ENCODE results near the gene RAMAC.
A peak's percentile ranks its signal among the peaks of the same experiment; 100 is the strongest.
"Not testable (repeated sequence)": the region's sequence is repeated elsewhere in the genome, so short reads cannot be mapped to it uniquely, and the experiment has no call there.

The RAMAC gene

GRCh38 chr15:82969353-82969752 is 16.7 kb upstream of the RAMAC start:
- DNase-seq = no peak

GRCh38 chr15:82970078-82970686 is 15.8 kb upstream of the RAMAC start:
- DNase-seq = no peak

GRCh38 chr15:82970696-82971095 is 15.3 kb upstream of the RAMAC start:
- DNase-seq = no peak

GRCh38 chr15:82971218-82971984 is 14.6 kb upstream of the RAMAC start:
- no peak for DNase-seq

GRCh38 chr15:82972990-82973389 is 13.0 kb upstream of the RAMAC start:
- no peak for DNase-seq

GRCh38 chr15:82977076-82977475 is 8.9 kb upstream of the RAMAC start:
- DNase-seq = no peak

GRCh38 chr15:82978438-82978837 is 7.6 kb upstream of the RAMAC start:
- DNase-seq = no peak

- DNase-seq = no peak
Observed at GRCh38 chr15:82979726-82980125, 6.3 kb upstream of the RAMAC start.

GRCh38 chr15:82980981-82981380 is 5.0 kb upstream of the RAMAC start:
- DNase-seq = no peak

- DNase-seq = no peak
Observed at GRCh38 chr15:82986442-82986780, 401 bp downstream of the RAMAC start.

GRCh38 chr15:82992436-82992998 is 6.5 kb downstream of the RAMAC start:
- DNase-seq = no peak

GRCh38 chr15:82993144-82993543 is 7.1 kb downstream of the RAMAC start:
- DNase-seq = no peak

GRCh38 chr15:82995076-82995475 is 9.1 kb downstream of the RAMAC start:
- DNase-seq = no peak

GRCh38 chr15:82995938-82996337 is 9.9 kb downstream of the RAMAC start:
- no peak for DNase-seq

GRCh38 chr15:82999426-82999825 is 13.4 kb downstream of the RAMAC start:
- DNase-seq = no peak

GRCh38 chr15:82999905-83000671 is 14.1 kb downstream of the RAMAC start:
- DNase-seq = no peak

GRCh38 chr15:83000672-83001031 is 14.6 kb downstream of the RAMAC start:
- not testable (repeated sequence) for DNase-seq

GRCh38 chr15:83010709-83011270 is 24.8 kb downstream of the RAMAC start:
- DNase-seq = peak; percentile 92

GRCh38 chr15:83011271-83012075 is 25.5 kb downstream of the RAMAC start, which contains the start of gene C15orf40:
TSS of gene C15orf40 (minus strand) at chr15:83011639. CDS start at chr15:83011607, 32 bp downstream.
- peak; percentile 94 for DNase-seq

- DNase-seq = no peak
Observed at GRCh38 chr15:83012076-83012426, 26.0 kb downstream of the RAMAC start.

- DNase-seq = no peak
Observed at GRCh38 chr15:83012636-83013035, 26.6 kb downstream of the RAMAC start.

GRCh38 chr15:83014205-83014653 is 28.2 kb downstream of the RAMAC start:
- no peak for DNase-seq
